Skeletal muscle tissue (tissue), 4 donors: ENCODE measurements around the gene LTF. TPM values are rescaled to one million over a fixed set of nuclear protein-coding genes. Genes with fewer than 3 reads are reported as not detected.
"Not testable (repeated sequence)": the region's sequence is repeated elsewhere in the genome, so short reads cannot be mapped to it uniquely, and the experiment has no call there.

ENCODE experiments used
- H3K27ac ChIP-seq: one replicate; pipeline ENCODE4 v1.7.0; 2013; ENCODE audit warnings: mild to moderate bottlenecking, low read depth, low read length, inconsistent platforms
- H3K27me3 ChIP-seq, 3 donors: one replicate each; pipeline ENCODE4 v1.7.0; 2013; ENCODE audit warnings: low read length in 3 of 3; ENCODE audit not compliant: control insufficient read depth in 3 of 3, insufficient read depth in 3 of 3
- H3K36me3 ChIP-seq, 3 donors: one replicate each; pipeline ENCODE4 v1.7.0; 2013; ENCODE audit warnings: low read length in 3 of 3; ENCODE audit not compliant: control insufficient read depth in 3 of 3, insufficient read depth in 3 of 3
- H3K4me1 ChIP-seq, 3 donors: one replicate each; pipeline ENCODE4 v1.7.0; 2013; ENCODE audit warnings: low read length in 3 of 3, mild to moderate bottlenecking in 3 of 3; ENCODE audit not compliant: control insufficient read depth in 3 of 3, insufficient read depth in 3 of 3
- H3K4me3 ChIP-seq, 3 donors: one replicate each; pipeline ENCODE4 v1.7.0; 2013; ENCODE audit warnings: low read length in 3 of 3
- H3K9ac ChIP-seq, 3 donors: one replicate each; pipeline ENCODE4 v1.7.0; 2013; ENCODE audit warnings: low read length in 3 of 3, mild to moderate bottlenecking in 3 of 3, moderate library complexity in 2 of 3, low read depth in 1 of 3
- H3K9me3 ChIP-seq, 3 donors: one replicate each; pipeline ENCODE4 v1.7.0; 2013; ENCODE audit warnings: low read length in 3 of 3; ENCODE audit not compliant: control insufficient read depth in 3 of 3
- total RNA-seq: library from RNA; depleted of rRNA; stranded (reverse); fragments of >200 nt; gene quantifications from one replicate; pipeline ENCODE4 v1.2.3, GENCODE V29; 2014
- donor health status: Osteomylitis.

The LTF gene
- total RNA-seq, 1 donor from 2014 or later = 3.1 TPM

DNA sequence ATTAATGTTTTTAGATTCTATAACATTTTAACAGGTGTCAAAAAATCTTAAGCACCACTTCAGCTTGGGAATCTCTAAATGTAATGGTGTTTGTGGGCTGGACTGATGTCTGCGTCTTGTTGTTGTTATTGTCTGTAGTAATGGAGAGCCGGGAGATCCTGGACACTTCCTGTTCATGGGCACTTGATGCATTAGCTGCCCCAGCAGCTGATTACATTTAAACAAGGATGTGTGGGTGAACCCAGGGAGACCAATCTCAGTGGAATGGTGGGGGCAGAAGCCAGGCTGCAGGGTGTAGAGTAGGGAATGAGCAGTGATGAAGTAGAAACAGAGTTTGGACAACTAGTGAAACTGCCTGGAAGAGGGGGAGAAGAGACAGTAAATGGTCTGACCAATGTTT is 65.6 kb downstream of the LTF start:
- Histone ChIP-seq H3K27ac (no peak overlapping the region), H3K36me3 (no peaks in the 10 kb centered on the region), H3K9me3 (no peaks in the 10 kb centered on the region), H3K4me3 (no peak overlapping the region), H3K9ac (no peak overlapping the region), H3K4me1 (peaks cover 0 to 16% (median 13%) of the 10 kb centered on the region in 3 donors), H3K27me3 (no peaks in the 10 kb centered on the region)

DNA sequence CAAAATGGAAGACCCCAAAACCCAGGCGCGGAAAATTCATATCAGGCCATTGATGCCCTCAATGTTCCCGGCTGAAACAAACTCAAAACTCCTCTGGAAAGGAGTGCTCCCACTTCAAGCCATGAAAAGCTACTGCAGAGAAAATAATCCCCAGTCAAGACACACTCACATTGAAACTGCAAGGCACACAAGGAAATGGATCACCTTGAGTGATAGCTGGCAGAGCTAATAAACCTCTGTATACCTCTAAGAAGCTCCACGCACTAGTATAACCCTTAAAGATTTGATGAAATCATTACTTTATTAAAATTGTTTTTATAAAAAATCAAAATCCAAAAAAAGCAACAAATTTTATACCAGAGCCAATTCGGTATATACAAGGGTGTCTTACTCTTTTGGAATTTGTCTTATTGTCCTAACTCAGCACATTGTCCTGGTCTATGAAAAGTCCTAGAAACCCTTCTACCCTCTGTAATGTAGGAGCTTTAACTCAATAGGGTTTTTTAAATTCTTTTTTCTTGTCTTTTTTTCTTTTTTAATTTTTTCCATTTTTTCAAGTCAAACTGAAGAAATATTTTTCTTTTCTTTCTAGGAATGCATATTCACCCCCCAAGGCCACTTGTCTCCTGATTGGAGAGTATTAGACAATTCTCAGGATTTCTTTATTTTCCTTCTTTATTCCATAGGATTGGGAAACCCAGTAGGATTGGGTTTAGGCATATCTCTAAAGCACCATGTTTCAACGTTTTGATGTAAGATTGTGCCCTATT is 66.3 kb downstream of the LTF start:
- H3K27ac ChIP-seq = no peak overlapping the region
- no peaks in the 10 kb centered on the region for H3K36me3 ChIP-seq
- H3K4me3 ChIP-seq = no peak overlapping the region
- no peaks in the 10 kb centered on the region for H3K27me3 ChIP-seq
- no peaks in the 10 kb centered on the region for H3K9me3 ChIP-seq
- no peak overlapping the region for H3K9ac ChIP-seq
- peaks cover 0 to 18% (median 16%) of the 10 kb centered on the region in 3 donors for H3K4me1 ChIP-seq

DNA sequence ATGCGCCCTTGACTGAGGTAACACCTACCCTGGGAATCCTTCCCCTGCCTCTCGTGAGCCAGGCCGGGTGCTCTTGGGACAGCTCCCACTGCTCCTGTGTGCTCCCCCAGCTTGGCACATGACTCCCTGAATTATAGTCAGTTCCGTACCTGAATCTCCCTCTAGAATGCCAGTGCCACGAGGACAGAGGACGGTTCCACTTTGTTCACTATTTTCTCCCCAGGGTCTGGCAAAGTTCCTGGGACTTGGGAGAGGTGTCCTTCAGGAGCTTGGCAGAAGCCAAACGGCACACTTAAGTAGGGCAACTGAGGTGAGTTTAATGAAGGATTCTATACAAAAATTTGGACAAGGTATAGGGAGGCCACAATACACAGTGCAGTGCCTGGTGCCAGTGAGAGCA is 67.6 kb downstream of the LTF start:
- Histone ChIP-seq H3K4me3 (no peak overlapping the region), H3K27ac (no peak overlapping the region), H3K9ac (peak overlapping the region in 1 of 3 donors; percentile 57), H3K36me3 (no peaks in the 10 kb centered on the region), H3K9me3 (no peaks in the 10 kb centered on the region), H3K4me1 (peaks cover 0 to 18% (median 16%) of the 10 kb centered on the region in 3 donors), H3K27me3 (no peaks in the 10 kb centered on the region)

- H3K36me3 ChIP-seq = no peaks in the 10 kb centered on the region
- no peak overlapping the region for H3K9ac ChIP-seq
- no peak overlapping the region for H3K4me3 ChIP-seq
- no peaks in the 10 kb centered on the region for H3K27me3 ChIP-seq
- no peaks in the 10 kb centered on the region for H3K9me3 ChIP-seq
- H3K27ac ChIP-seq = no peak overlapping the region
- peaks cover 0 to 18% (median 16%) of the 10 kb centered on the region in 3 donors for H3K4me1 ChIP-seq
Observed at GRCh38 chr3:46395766-46396530, 68.8 kb downstream of the LTF start.

DNA sequence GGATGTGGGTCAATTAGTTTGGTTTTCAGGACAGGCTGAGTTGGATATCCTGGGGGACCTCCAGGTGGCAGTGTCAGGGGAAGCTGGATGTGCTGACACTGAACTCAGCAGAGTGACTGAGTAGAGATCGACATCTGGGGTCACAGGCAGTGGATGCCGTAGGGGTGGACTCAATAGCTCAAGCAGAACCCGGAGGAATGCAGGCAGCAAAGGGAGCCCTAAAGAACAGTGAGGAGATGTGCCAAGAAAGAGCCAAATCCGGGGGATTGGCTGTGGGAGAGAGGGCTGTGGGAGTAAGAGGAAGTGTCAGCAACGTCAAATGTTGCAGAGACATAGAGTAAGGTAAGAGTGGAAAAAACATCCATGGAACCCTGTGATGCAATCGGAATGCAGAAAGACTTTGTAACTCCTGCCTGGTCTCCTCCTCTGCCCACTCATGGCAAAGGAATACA is 69.5 kb downstream of the LTF start:
- peaks cover 0 to 18% (median 16%) of the 10 kb centered on the region in 3 donors for H3K4me1 ChIP-seq
- H3K36me3 ChIP-seq = no peaks in the 10 kb centered on the region
- no peaks in the 10 kb centered on the region for H3K27me3 ChIP-seq
- H3K27ac ChIP-seq = no peak overlapping the region
- H3K4me3 ChIP-seq = no peak overlapping the region
- H3K9ac ChIP-seq = no peak overlapping the region
- no peaks in the 10 kb centered on the region for H3K9me3 ChIP-seq

- Histone ChIP-seq H3K4me3 (no peak overlapping the region), H3K9ac (no peak overlapping the region), H3K9me3 (no peaks in the 10 kb centered on the region), H3K27ac (no peak overlapping the region), H3K4me1 (peaks cover 0 to 18% (median 16%) of the 10 kb centered on the region in 3 donors), H3K36me3 (no peaks in the 10 kb centered on the region), H3K27me3 (no peaks in the 10 kb centered on the region)
Observed at GRCh38 chr3:46393554-46394434, 70.9 kb downstream of the LTF start.

DNA sequence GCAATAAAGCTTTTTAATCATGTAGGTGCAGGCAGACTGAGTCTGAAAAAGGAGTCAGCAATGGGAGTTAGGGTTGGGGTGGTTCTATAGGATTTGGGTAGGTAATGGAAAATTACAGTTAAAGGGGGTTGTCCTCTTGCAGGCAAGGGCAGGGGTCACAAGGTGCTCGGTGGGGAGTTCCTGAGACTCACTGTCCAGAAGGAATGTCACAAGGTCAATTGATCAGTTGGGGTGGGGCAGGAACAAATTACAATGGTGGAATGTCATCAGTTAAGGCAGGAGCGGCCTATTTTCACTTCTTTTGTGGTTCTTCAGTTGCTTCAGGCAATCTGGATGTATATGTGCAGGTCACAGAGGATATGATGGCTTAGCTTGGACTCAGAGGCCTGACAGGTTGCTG is 71.7 kb downstream of the LTF start:
- Histone ChIP-seq H3K9ac (no peak overlapping the region), H3K27ac (no peak overlapping the region), H3K9me3 (no peaks in the 10 kb centered on the region), H3K4me1 (peaks cover 0 to 18% (median 16%) of the 10 kb centered on the region in 3 donors), H3K36me3 (no peaks in the 10 kb centered on the region), H3K4me3 (no peak overlapping the region), H3K27me3 (no peaks in the 10 kb centered on the region)

- not testable (repeated sequence) for H3K4me1 ChIP-seq, H3K36me3 ChIP-seq, H3K9ac ChIP-seq, H3K4me3 ChIP-seq, H3K27ac ChIP-seq, H3K9me3 ChIP-seq, H3K27me3 ChIP-seq
Observed at GRCh38 chr3:46391526-46391925, 73.2 kb downstream of the LTF start.

GRCh38 chr3:46389306-46389705 is 75.4 kb downstream of the LTF start:
- no peak overlapping the region for H3K9ac ChIP-seq
- H3K4me3 ChIP-seq = no peak overlapping the region
- no peaks in the 10 kb centered on the region for H3K36me3 ChIP-seq
- no peaks in the 10 kb centered on the region for H3K27me3 ChIP-seq
- no peak overlapping the region for H3K27ac ChIP-seq
- no peaks in the 10 kb centered on the region for H3K9me3 ChIP-seq
- H3K4me1 ChIP-seq = peaks cover 0 to 5% (median 0%) of the 10 kb centered on the region in 3 donors
